ENCODE results near the gene BNC2.

BNC2 gene

GRCh38 chr9:16622541-16622940 lies 247.9 kb downstream of the BNC2 start:
- DNase-seq: no peak

- DNase-seq: no peak
Observed at GRCh38 chr9:16619914-16620520, 250.5 kb downstream of the BNC2 start.

GRCh38 chr9:16619402-16619801 lies 251.1 kb downstream of the BNC2 start:
- no peak for DNase-seq

GRCh38 chr9:16618524-16618923 lies 251.9 kb downstream of the BNC2 start:
- no peak for DNase-seq

GRCh38 chr9:16616686-16617085 lies 253.8 kb downstream of the BNC2 start:
- no peak for DNase-seq

- no peak for DNase-seq
Observed at GRCh38 chr9:16615451-16615850, 255.0 kb downstream of the BNC2 start.

GRCh38 chr9:16613605-16614004 lies 256.9 kb downstream of the BNC2 start:
- no peak for DNase-seq

GRCh38 chr9:16613051-16613450 lies 257.4 kb downstream of the BNC2 start:
- DNase-seq: no peak

GRCh38 chr9:16612627-16613026 lies 257.8 kb downstream of the BNC2 start:
- DNase-seq: no peak

- DNase-seq: no peak
Observed at GRCh38 chr9:16611983-16612382, 258.5 kb downstream of the BNC2 start.

- DNase-seq: no peak
Observed at GRCh38 chr9:16611001-16611400, 259.5 kb downstream of the BNC2 start.

- DNase-seq: no peak
Observed at GRCh38 chr9:16610538-16610937, 259.9 kb downstream of the BNC2 start.

- DNase-seq: no peak
Observed at GRCh38 chr9:16608906-16609305, 261.6 kb downstream of the BNC2 start.

- no peak for DNase-seq
Observed at GRCh38 chr9:16602494-16602893, 268.0 kb downstream of the BNC2 start.

- no peak for DNase-seq
Observed at GRCh38 chr9:16601991-16602390, 268.5 kb downstream of the BNC2 start.

- DNase-seq: no peak
Observed at GRCh38 chr9:16598316-16598715, 272.2 kb downstream of the BNC2 start.

- DNase-seq: no peak
Observed at GRCh38 chr9:16597136-16597535, 273.3 kb downstream of the BNC2 start.

GRCh38 chr9:16595227-16595626 lies 275.2 kb downstream of the BNC2 start:
- no peak for DNase-seq

- DNase-seq: no peak
Observed at GRCh38 chr9:16594787-16595186, 275.7 kb downstream of the BNC2 start.

- no peak for DNase-seq
Observed at GRCh38 chr9:16593746-16594145, 276.7 kb downstream of the BNC2 start.

GRCh38 chr9:16591092-16591491 lies 279.4 kb downstream of the BNC2 start:
- no peak for DNase-seq

- no peak for DNase-seq
Observed at GRCh38 chr9:16585591-16585990, 284.9 kb downstream of the BNC2 start.

- no peak for DNase-seq
Observed at GRCh38 chr9:16579872-16580432, 290.5 kb downstream of the BNC2 start.

- DNase-seq: no peak
Observed at GRCh38 chr9:16575986-16576245, 294.6 kb downstream of the BNC2 start.

- no peak for DNase-seq
Observed at GRCh38 chr9:16575142-16575985, 295.1 kb downstream of the BNC2 start.

Measured in NCI-H510A treated with DMSO at 0.1 percent for 48 hours (cell line).